Stimulated activated memory B cell treated with anti-CD40 and anti-IgM and Interleukin-4, amounts not matched to agents 10 μg/mL and 1 μg/mL and 100 μg/mL, for 72 hours (primary cell): ENCODE results near the gene PIF1.
A peak's percentile ranks its signal among the peaks of the same experiment; 100 is the strongest.

Experiments used
- ATAC-seq: fragments of 150-1000 bp; cut with Tn5 transposase; 2 replicates; pipeline ENCODE4 v1.10.0; 2021
- H3K27ac Mint-ChIP-seq: one replicate; pipeline ENCODE4 v1.8.0; 2022; ENCODE audit warnings: mild to moderate bottlenecking, mixed read lengths
- H3K27me3 Mint-ChIP-seq: one replicate; pipeline ENCODE4 v1.8.0; 2022; ENCODE audit warnings: mixed read lengths
- H3K36me3 Mint-ChIP-seq: one replicate; pipeline ENCODE4 v1.8.0; 2022; ENCODE audit warnings: mixed read lengths
- H3K4me1 Mint-ChIP-seq: one replicate; pipeline ENCODE4 v1.8.0; 2022; ENCODE audit warnings: mixed read lengths
- H3K4me3 Mint-ChIP-seq: one replicate; pipeline ENCODE4 v1.8.0; 2022; ENCODE audit warnings: mild to moderate bottlenecking, moderate library complexity, mixed read lengths
- H3K9me3 Mint-ChIP-seq: one replicate; pipeline ENCODE4 v1.8.0; 2022; ENCODE audit warnings: mixed read lengths

Gene PIF1

GRCh38 chr15:64825431-64826294 lies at the start of gene PIF1:
PIF1 (minus strand) TSS chr15:64825647; CDS start chr15:64824335, 1,312 bp downstream.
- peak within 1 kb of the TSS; percentile 76 for H3K4me3 Mint-ChIP-seq

GRCh38 chr15:64870353-64870752 lies 44.9 kb upstream of the PIF1 start:
- Mint-ChIP-seq H3K4me1 (peaks cover 43% of the 10 kb centered on the region), H3K4me3 (no peak overlapping the region), H3K9me3 (no peaks in the 10 kb centered on the region), H3K27me3 (no peaks in the 10 kb centered on the region), H3K27ac (no peak overlapping the region), H3K36me3 (peaks cover 26% of the 10 kb centered on the region)
- no peak for ATAC-seq

More at GRCh38 chr15:64825431-64826294, at the start of gene PIF1:
- no peaks in the 10 kb centered on the region for H3K27me3 Mint-ChIP-seq
- peaks cover 39% of the 10 kb centered on the region for H3K4me1 Mint-ChIP-seq
- no peaks in the 10 kb centered on the region for H3K9me3 Mint-ChIP-seq
- H3K36me3 Mint-ChIP-seq, result no peaks in the 10 kb centered on the region
- peak within 1 kb of the TSS; percentile 68 for H3K27ac Mint-ChIP-seq
- peak; percentile 97 for ATAC-seq

GRCh38 chr15:64869501-64869900 lies 44.1 kb upstream of the PIF1 start:
- Mint-ChIP-seq H3K27ac (peak overlapping the region; percentile 20), H3K4me1 (peaks cover 44% of the 10 kb centered on the region), H3K4me3 (no peak overlapping the region), H3K9me3 (no peaks in the 10 kb centered on the region), H3K27me3 (no peaks in the 10 kb centered on the region), H3K36me3 (peaks cover 26% of the 10 kb centered on the region)
- no peak for ATAC-seq

GRCh38 chr15:64865998-64866520 lies 40.6 kb upstream of the PIF1 start:
- Mint-ChIP-seq H3K27me3 (no peaks in the 10 kb centered on the region), H3K4me3 (no peak overlapping the region), H3K4me1 (peaks cover 55% of the 10 kb centered on the region), H3K27ac (no peak overlapping the region), H3K36me3 (peaks cover 55% of the 10 kb centered on the region), H3K9me3 (no peaks in the 10 kb centered on the region)
- no peak for ATAC-seq

GRCh38 chr15:64865126-64865997 lies 39.9 kb upstream of the PIF1 start:
- H3K4me3 Mint-ChIP-seq, result peak overlapping the region; percentile 18
- no peaks in the 10 kb centered on the region for H3K9me3 Mint-ChIP-seq
- ATAC-seq, result peak; percentile 82

GRCh38 chr15:64864068-64864467 lies 38.6 kb upstream of the PIF1 start:
- Mint-ChIP-seq H3K9me3 (no peaks in the 10 kb centered on the region), H3K27ac (peak overlapping the region; percentile 58), H3K36me3 (peaks cover 58% of the 10 kb centered on the region), H3K4me3 (no peak overlapping the region), H3K27me3 (no peaks in the 10 kb centered on the region), H3K4me1 (peaks cover 48% of the 10 kb centered on the region)
- ATAC-seq, result no peak

More at GRCh38 chr15:64865126-64865997, 39.9 kb upstream of the PIF1 start:
- Mint-ChIP-seq H3K4me1 (peaks cover 55% of the 10 kb centered on the region), H3K36me3 (peaks cover 58% of the 10 kb centered on the region), H3K27ac (peak overlapping the region; percentile 58), H3K27me3 (no peaks in the 10 kb centered on the region)

- no peak for ATAC-seq
- Mint-ChIP-seq H3K9me3 (no peaks in the 10 kb centered on the region), H3K27me3 (no peaks in the 10 kb centered on the region), H3K27ac (peak overlapping the region; percentile 17), H3K4me3 (no peak overlapping the region), H3K4me1 (peaks cover 62% of the 10 kb centered on the region), H3K36me3 (peaks cover 70% of the 10 kb centered on the region)
Observed at GRCh38 chr15:64862408-64862807, 37.0 kb upstream of the PIF1 start.

- H3K4me3 Mint-ChIP-seq, result no peak overlapping the region
- H3K36me3 Mint-ChIP-seq, result peaks cover 70% of the 10 kb centered on the region
- no peak for ATAC-seq
- H3K9me3 Mint-ChIP-seq, result no peaks in the 10 kb centered on the region
- no peaks in the 10 kb centered on the region for H3K27me3 Mint-ChIP-seq
- peaks cover 62% of the 10 kb centered on the region for H3K4me1 Mint-ChIP-seq
- peak overlapping the region; percentile 17 for H3K27ac Mint-ChIP-seq
Observed at GRCh38 chr15:64861960-64862359, 36.5 kb upstream of the PIF1 start.

GRCh38 chr15:64861331-64861730 lies 35.9 kb upstream of the PIF1 start:
- ATAC-seq, result no peak
- Mint-ChIP-seq H3K9me3 (no peaks in the 10 kb centered on the region), H3K27me3 (no peaks in the 10 kb centered on the region), H3K27ac (no peak overlapping the region), H3K4me1 (peaks cover 66% of the 10 kb centered on the region), H3K4me3 (no peak overlapping the region), H3K36me3 (peaks cover 72% of the 10 kb centered on the region)

- Mint-ChIP-seq H3K4me3 (no peak overlapping the region), H3K27ac (no peak overlapping the region), H3K9me3 (no peaks in the 10 kb centered on the region), H3K4me1 (peaks cover 66% of the 10 kb centered on the region), H3K27me3 (no peaks in the 10 kb centered on the region), H3K36me3 (peaks cover 89% of the 10 kb centered on the region)
- no peak for ATAC-seq
Observed at GRCh38 chr15:64859226-64859625, 33.8 kb upstream of the PIF1 start.

- H3K9me3 Mint-ChIP-seq, result no peaks in the 10 kb centered on the region
- peaks cover 62% of the 10 kb centered on the region for H3K4me1 Mint-ChIP-seq
- no peak for ATAC-seq
- peaks cover 86% of the 10 kb centered on the region for H3K36me3 Mint-ChIP-seq
- H3K4me3 Mint-ChIP-seq, result no peak overlapping the region
- peak overlapping the region; percentile 80 for H3K27ac Mint-ChIP-seq
- no peaks in the 10 kb centered on the region for H3K27me3 Mint-ChIP-seq
Observed at GRCh38 chr15:64858021-64858575, 32.7 kb upstream of the PIF1 start.

GRCh38 chr15:64857421-64857820 lies 32.0 kb upstream of the PIF1 start:
- H3K4me3 Mint-ChIP-seq, result no peak overlapping the region
- H3K9me3 Mint-ChIP-seq, result no peaks in the 10 kb centered on the region
- H3K27ac Mint-ChIP-seq, result peak overlapping the region; percentile 80
- H3K27me3 Mint-ChIP-seq, result no peaks in the 10 kb centered on the region
- no peak for ATAC-seq
- peaks cover 82% of the 10 kb centered on the region for H3K36me3 Mint-ChIP-seq
- peaks cover 59% of the 10 kb centered on the region for H3K4me1 Mint-ChIP-seq

- peaks cover 59% of the 10 kb centered on the region for H3K4me1 Mint-ChIP-seq
- peak overlapping the region; percentile 4 for H3K4me3 Mint-ChIP-seq
- H3K27ac Mint-ChIP-seq, result peak overlapping the region; percentile 80
- no peak for ATAC-seq
- H3K9me3 Mint-ChIP-seq, result no peaks in the 10 kb centered on the region
- H3K36me3 Mint-ChIP-seq, result peaks cover 82% of the 10 kb centered on the region
- H3K27me3 Mint-ChIP-seq, result no peaks in the 10 kb centered on the region
Observed at GRCh38 chr15:64856429-64857145, 31.1 kb upstream of the PIF1 start.

GRCh38 chr15:64855205-64855975 lies 29.9 kb upstream of the PIF1 start:
- Mint-ChIP-seq H3K27ac (peak overlapping the region; percentile 80), H3K9me3 (no peaks in the 10 kb centered on the region), H3K27me3 (no peaks in the 10 kb centered on the region), H3K4me3 (no peak overlapping the region), H3K4me1 (peaks cover 71% of the 10 kb centered on the region), H3K36me3 (peaks cover 79% of the 10 kb centered on the region)
- ATAC-seq, result no peak
